GM12878 (cell line): ENCODE results near the gene HLA-DRA. TPM values are rescaled to one million over a fixed set of nuclear protein-coding genes. Genes with fewer than 3 reads are reported as not detected.

Experiments used
- ATAC-seq: fragments of 200-7000 bp; cut with Tn5 transposase; 3 replicates; pipeline ENCODE4 v1.9.1; 2020; ENCODE audit warnings: mild to moderate bottlenecking, moderate library complexity
- BruUV-seq: library from RNA; stranded (reverse); fragments of 400-500 nt; replicated peaks from 2 replicates; lab custom pipeline; 2021; lab: Mats Ljungman, UMichigan
- CTCF ChIA-PET: fragments of 300-600 bp; sonication (Branson Sonifier 250); formaldehyde crosslinking; extraction: SDS; loops from one replicate; lab custom pipeline; 2021; ENCODE audit warnings: inconsistent platforms; lab: Yijun Ruan, JAX
- POLR2A ChIA-PET: fragments of 350-600 bp; formaldehyde crosslinking; extraction: SDS; loops from one replicate; lab custom pipeline; 2021; ENCODE audit warnings: inconsistent platforms; lab: Charles Lee
- RAD21 ChIA-PET: fragments of 300-600 bp; sonication (Branson Sonifier 250); formaldehyde crosslinking; loops from one replicate; lab custom pipeline; 2023; ENCODE audit warnings: antibody characterized with exemption; ENCODE audit not compliant: unreplicated experiment; lab: Charles Lee
- SMC1A ChIA-PET: fragments of 300-600 bp; sonication (Branson Sonifier 250); formaldehyde crosslinking; loops from one replicate; lab custom pipeline; 2023; ENCODE audit not compliant: unreplicated experiment, uncharacterized antibody; lab: Charles Lee
- DNase-seq: peaks from one replicate; pipeline ENCODE4 v3.0.0-alpha.2; 2011; ENCODE audit warnings: low read depth, low spot score
- FAIRE-seq: peaks from 3 replicates; lab custom pipeline; 2011; peaks lifted over from hg19 to GRCh38; lab: Jason Lieb, UNC
- H2AFZ ChIP-seq: 2 replicates; pipeline ENCODE4 v1.6.0; 2011; ENCODE audit warnings: low read depth, low read length, control low read depth; ENCODE audit not compliant: control insufficient read depth
- H3K27ac ChIP-seq: 2 replicates; pipeline ENCODE4 v1.5.1; 2011; ENCODE audit warnings: control low read depth; ENCODE audit not compliant: control insufficient read depth, insufficient read depth
- H3K27me3 ChIP-seq, 2 experiments: replicated peaks in 1 of 2; 2 replicates each; pipeline versions ENCODE4 v1.6.0 to v1.6.1; 2011; ENCODE audit warnings: low read length in 1 of 2; ENCODE audit not compliant: control insufficient read depth in 2 of 2, insufficient read depth in 2 of 2
- H3K36me3 ChIP-seq, 2 experiments: 2 replicates each; pipeline ENCODE4 v1.5.1; 2011; ENCODE audit warnings: low read length in 1 of 2; ENCODE audit not compliant: control insufficient read depth in 2 of 2, insufficient read depth in 2 of 2
- H3K4me1 ChIP-seq: 2 replicates; pipeline ENCODE4 v1.6.1; 2011; ENCODE audit warnings: mild to moderate bottlenecking, low read length, moderate library complexity, mixed read lengths; ENCODE audit not compliant: control insufficient read depth, insufficient read depth
- H3K4me2 ChIP-seq: 2 replicates; pipeline ENCODE4 v1.6.0; 2011; ENCODE audit warnings: control low read depth; ENCODE audit not compliant: control insufficient read depth, insufficient read depth
- H3K4me3 ChIP-seq: fragments of 200-600 bp; sonication (generic); 2 replicates; pipeline ENCODE4 v1.5.1; 2016
- H3K79me2 ChIP-seq: 2 replicates; pipeline ENCODE4 v1.6.0; 2011; ENCODE audit warnings: low read length; ENCODE audit not compliant: control insufficient read depth, insufficient read depth
- H3K9ac ChIP-seq: 2 replicates; pipeline ENCODE4 v1.8.0; 2011; ENCODE audit warnings: low read length, control low read depth, mixed read lengths; ENCODE audit not compliant: control insufficient read depth, insufficient read depth
- H3K9me3 ChIP-seq: replicated peaks from 3 replicates; pipeline ENCODE4 v1.5.1; 2011; ENCODE audit warnings: mild to moderate bottlenecking, low read length; ENCODE audit not compliant: control insufficient read depth, insufficient read depth
- H4K20me1 ChIP-seq: 2 replicates; pipeline ENCODE4 v1.6.0; 2011; ENCODE audit not compliant: control insufficient read depth, insufficient read depth
- BRCA1 ChIP-seq: IDR thresholded peaks from 2 replicates; pipeline ENCODE4 v1.6.1; 2011; ENCODE audit warnings: low read depth, low read length, improper control_type of control experiment
- EP300 ChIP-seq, 2 experiments: fragments of 150-350 bp in 1 of 2; IDR thresholded peaks; 2 replicates each; pipeline ENCODE4 v1.6.1; 2011 to 2012; ENCODE audit warnings: low read depth in 2 of 2, low read length in 2 of 2, borderline replicate concordance in 1 of 2, improper control_type of control experiment in 1 of 2, inconsistent platforms in 1 of 2; ENCODE audit not compliant: control insufficient read depth in 1 of 2
- FOXK2 ChIP-seq: fragments of 450-650 bp; IDR thresholded peaks from 2 replicates; pipeline ENCODE4 v1.6.1; 2017; ENCODE audit warnings: mild to moderate bottlenecking, moderate library complexity
- MEF2A ChIP-seq: IDR thresholded peaks from 2 replicates; pipeline ENCODE4 v1.6.1; 2011; ENCODE audit warnings: low read depth, mild to moderate bottlenecking, low read length, moderate library complexity; ENCODE audit not compliant: insufficient read depth
- NR2C2 ChIP-seq: IDR thresholded peaks from 2 replicates; pipeline ENCODE4 v1.6.1; 2011; ENCODE audit warnings: borderline replicate concordance, low read depth; ENCODE audit not compliant: control insufficient read depth, insufficient read length
- PAX8 ChIP-seq: fragments of 450-650 bp; IDR thresholded peaks from 2 replicates; pipeline ENCODE4 v1.6.1; 2017; ENCODE audit warnings: mild to moderate bottlenecking, moderate library complexity
- POU2F2 ChIP-seq: IDR thresholded peaks from 3 replicates; pipeline ENCODE4 v1.6.1; 2011; ENCODE audit warnings: low read depth, mild to moderate bottlenecking, low read length, borderline replicate concordance
- SIX5 ChIP-seq: IDR thresholded peaks from 2 replicates; pipeline ENCODE4 v1.6.1; 2011; ENCODE audit warnings: mild to moderate bottlenecking, low read depth, low read length, moderate library complexity; ENCODE audit not compliant: severe bottlenecking
- SMARCA5 ChIP-seq: fragments of 450-650 bp; IDR thresholded peaks from 2 replicates; pipeline ENCODE4 v1.6.1; 2017; ENCODE audit warnings: mild to moderate bottlenecking
- SPI1 ChIP-seq: IDR thresholded peaks from 2 replicates; pipeline ENCODE4 v1.6.1; 2011; ENCODE audit warnings: low read depth, mild to moderate bottlenecking, low read length, moderate library complexity, borderline replicate concordance; ENCODE audit not compliant: insufficient read depth
- WRNIP1 ChIP-seq: IDR thresholded peaks from 2 replicates; pipeline ENCODE4 v1.6.1; 2011; ENCODE audit warnings: low read depth, low read length, improper control_type of control experiment, borderline replicate concordance
- ZNF274 ChIP-seq: IDR thresholded peaks from one replicate; pipeline ENCODE4 v1.8.0; 2011; ENCODE audit not compliant: insufficient read length, insufficient read depth
- ZZZ3 ChIP-seq: IDR thresholded peaks from 2 replicates; pipeline ENCODE4 v1.6.1; 2011; ENCODE audit warnings: low read depth; ENCODE audit not compliant: control insufficient read depth, insufficient read length
- WGBS: methylation state at CpG from one replicate; pipeline ENCODE4 v1.1.6; 2016; ENCODE audit warnings: low lambda C conversion rate; ENCODE audit not compliant: insufficient replicate concordance, insufficient coverage; ENCODE audit errors: missing lambda C conversion rate; 5-methylcytosine and 5-hydroxymethylcytosine counted together
- in situ Hi-C: fragments of 300-500 bp; cut with MboI; formaldehyde crosslinking; loops from 9 replicates; pipeline ENCODE4 v1.14.3; 2018; ENCODE audit warnings: mixed read lengths
- intact Hi-C: fragments of 100-400 bp; cut with micrococcal nuclease; formaldehyde crosslinking; loops from one replicate; pipeline ENCODE4 v1.14.2; 2022; ENCODE audit not compliant: unreplicated experiment
- polyA plus RNA-seq, 11 experiments: library from polyadenylated mRNA; depleted of rRNA in 4 of 11; unstranded in 6 of 11; stranded (reverse) in 5 of 11; fragments of >200 nt; fragmentation: Nextera tagmentation in 4 of 11; fragmentation: Illumina TruSeq in 1 of 11; extraction: Ambion mirVana in 4 of 11; extraction: Trizol in 1 of 11; gene quantifications; 1 replicate in 1 of 11; 2 replicates in 10 of 11; pipeline versions ENCODE4 v1.2.1 to v1.2.3, GENCODE V29; 2011 to 2016; ENCODE audit warnings: inconsistent platforms in 2 of 11, missing spikeins in 2 of 11, low read depth in 1 of 11
- total RNA-seq, 4 experiments: library from RNA; depleted of rRNA in 3 of 4; stranded (reverse); fragments of >200 nt in 3 of 4; fragmentation: Illumina TruSeq in 1 of 4; extraction: Trizol in 1 of 4; gene quantifications; 2 replicates each; pipeline versions ENCODE4 v1.2.1 to v1.2.3, GENCODE V29; 2013 to 2021

Gene HLA-DRA
- total and polyA plus RNA-seq, 10 of the 15 experiments (the other 5 are each of a cell fraction or from before 2014, with no cell fraction given) = 2,040 to 7,093 (median 2,859) TPM

- H3K27me3 ChIP-seq = peaks cover 2 to 4% of the 10 kb centered on the region in 2 experiments; a peak in 2 of 4 replicates
- H4K20me1 ChIP-seq = no peaks in the 10 kb centered on the region
- in situ Hi-C loops = no loop called here
- H3K4me1 ChIP-seq = no peaks in the 10 kb centered on the region
- TF ChIP-seq BRCA1 = no peak
- no peak for TF ChIP-seq MEF2A
- no peak for TF ChIP-seq SPI1
- no peak for TF ChIP-seq ZNF274
- no peak for TF ChIP-seq POU2F2
- no peak for TF ChIP-seq ZZZ3
- TF ChIP-seq NR2C2 = no peak
- TF ChIP-seq PAX8 = no peak
- TF ChIP-seq SIX5 = no peak
- no peak for TF ChIP-seq FOXK2
- TF ChIP-seq WRNIP1 = no peak
- no peak for TF ChIP-seq SMARCA5
- no peak for TF ChIP-seq EP300 (IDR thresholded peaks at IDR 0.05; ENCODE audit: borderline replicate concordance in 1 of 2, control insufficient read depth in 1 of 2, low read depth in 2 of 2, low read length in 2 of 2)
- H3K4me2 ChIP-seq = no peak overlapping the region
- FAIRE-seq (no peak), ATAC-seq (no peak), DNase-seq (no peak)
- WGBS = 74% methylated on average over 9 of the region's 9 CpGs
- H3K9me3 ChIP-seq = no peaks in the 10 kb centered on the region
- intact Hi-C loops = no loop called here
- no peak overlapping the region for H3K9ac ChIP-seq
- no TSS peak for BruUV-seq
- H3K27ac ChIP-seq = no peak overlapping the region
- ChIA-PET RAD21 (interaction anchor here (0.6 to 1.6 kb wide), 3 partner anchors 159 to 385 kb away, joined by 3 to 4 read pairs (median 3); no protein-coding TSS in a partner anchor), POLR2A (interaction anchor here (0.6 to 1.0 kb wide), 4 partner anchors 41 to 413 kb away, joined by 3 to 4 read pairs (median 3); no protein-coding TSS in a partner anchor), SMC1A (interaction anchor here (0.7 to 5.7 kb wide), 9 partner anchors 10 to 383 kb away, joined by 3 to 32 read pairs (median 3); no protein-coding TSS in a partner anchor), CTCF (interaction anchor here (0.5 to 1.9 kb wide), 10 partner anchors 9 to 381 kb away, joined by 3 to 9 read pairs (median 4); no protein-coding TSS in a partner anchor)
- no peaks in the 10 kb centered on the region for H3K79me2 ChIP-seq
- H2AFZ ChIP-seq = no peak overlapping the region
- H3K4me3 ChIP-seq = no peak overlapping the region
- H3K36me3 ChIP-seq = no peaks in the 10 kb centered on the region
Measured at GRCh38 chr6:32406197-32406596, 33.5 kb upstream of the HLA-DRA start.
